Measurements from ENCODE around the gene COMP. TPM values are rescaled to one million over a fixed set of nuclear protein-coding genes. Genes with fewer than 3 reads are reported as not detected.
"Not testable (repeated sequence)": the region's sequence is repeated elsewhere in the genome, so short reads cannot be mapped to it uniquely, and the experiment has no call there.

The COMP gene
- total and polyA plus RNA-seq, 10 of the 15 experiments (the other 5 are each of a cell fraction or from before 2014, with no cell fraction given) = 0.17 TPM; not detected in 9

GRCh38 chr19:18735324-18735723, 55.8 kb downstream of the COMP start (continued):
- TF ChIP-seq DPF2 (IDR thresholded peaks at IDR 0.05) (no peak), RAD21 (IDR thresholded peaks at IDR 0.05; ENCODE audit: insufficient read depth, low read depth, low read length) (no peak), SIN3A (IDR thresholded peaks at IDR 0.05; ENCODE audit: low read depth, low read length) (no peak), MEF2B (IDR thresholded peaks at IDR 0.05; ENCODE audit: partially characterized antibody, poor library complexity, severe bottlenecking) (no peak), FOXM1 (IDR thresholded peaks at IDR 0.05; ENCODE audit: low read depth, low read length) (no peak), HDGF (IDR thresholded peaks at IDR 0.05) (no peak), CBFB (IDR thresholded peaks at IDR 0.05; ENCODE audit: low read depth) (no peak), WRNIP1 (IDR thresholded peaks at IDR 0.05; ENCODE audit: borderline replicate concordance, low read depth, low read length) (no peak), GABPA (IDR thresholded peaks at IDR 0.05; ENCODE audit: low read depth) (no peak), ZNF24 (IDR thresholded peaks at IDR 0.05) (no peak), HDAC2 (IDR thresholded peaks at IDR 0.05) (no peak)
- TF ChIP-seq, protein P1, sequence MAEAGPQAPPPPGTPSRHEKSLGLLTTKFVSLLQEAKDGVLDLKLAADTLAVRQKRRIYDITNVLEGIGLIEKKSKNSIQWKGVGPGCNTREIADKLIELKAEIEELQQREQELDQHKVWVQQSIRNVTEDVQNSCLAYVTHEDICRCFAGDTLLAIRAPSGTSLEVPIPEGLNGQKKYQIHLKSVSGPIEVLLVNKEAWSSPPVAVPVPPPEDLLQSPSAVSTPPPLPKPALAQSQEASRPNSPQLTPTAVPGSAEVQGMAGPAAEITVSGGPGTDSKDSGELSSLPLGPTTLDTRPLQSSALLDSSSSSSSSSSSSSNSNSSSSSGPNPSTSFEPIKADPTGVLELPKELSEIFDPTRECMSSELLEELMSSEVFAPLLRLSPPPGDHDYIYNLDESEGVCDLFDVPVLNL (IDR thresholded peaks at IDR 0.05; ENCODE audit: low read depth, low read length) = no peak
- TF ChIP-seq, protein P2, sequence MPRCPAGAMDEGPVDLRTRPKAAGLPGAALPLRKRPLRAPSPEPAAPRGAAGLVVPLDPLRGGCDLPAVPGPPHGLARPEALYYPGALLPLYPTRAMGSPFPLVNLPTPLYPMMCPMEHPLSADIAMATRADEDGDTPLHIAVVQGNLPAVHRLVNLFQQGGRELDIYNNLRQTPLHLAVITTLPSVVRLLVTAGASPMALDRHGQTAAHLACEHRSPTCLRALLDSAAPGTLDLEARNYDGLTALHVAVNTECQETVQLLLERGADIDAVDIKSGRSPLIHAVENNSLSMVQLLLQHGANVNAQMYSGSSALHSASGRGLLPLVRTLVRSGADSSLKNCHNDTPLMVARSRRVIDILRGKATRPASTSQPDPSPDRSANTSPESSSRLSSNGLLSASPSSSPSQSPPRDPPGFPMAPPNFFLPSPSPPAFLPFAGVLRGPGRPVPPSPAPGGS (IDR thresholded peaks at IDR 0.05; ENCODE audit: borderline replicate concordance, insufficient read depth, low read depth, low read length, poor library complexity, severe bottlenecking) = no peak

GRCh38 chr19:18733762-18734332, 57.3 kb downstream of the COMP start:
- H2AFZ ChIP-seq (ENCODE audit: control insufficient read depth, low read depth, low read length); DNase-seq (ENCODE audit: low read depth, low spot score); H4K20me1 ChIP-seq (ENCODE audit: control insufficient read depth, insufficient read depth); H3K36me3 ChIP-seq (ENCODE audit: control insufficient read depth in 2 of 2, insufficient read depth in 2 of 2, low read length in 1 of 2); H3K4me2 ChIP-seq (ENCODE audit: control insufficient read depth, insufficient read depth); POLR2A ChIA-PET; FAIRE-seq; BruUV-seq (replicated peaks); H3K79me2 ChIP-seq (ENCODE audit: control insufficient read depth, insufficient read depth, low read length); RAD21 ChIA-PET (ENCODE audit: unreplicated experiment); ATAC-seq; H3K27ac ChIP-seq (ENCODE audit: control insufficient read depth, insufficient read depth); in situ Hi-C loops (cut with MboI); H3K9ac ChIP-seq (ENCODE audit: control insufficient read depth, insufficient read depth, low read length); H3K4me1 ChIP-seq (ENCODE audit: control insufficient read depth, insufficient read depth, low read length); H3K4me3 ChIP-seq; SMC1A ChIA-PET (ENCODE audit: uncharacterized antibody, unreplicated experiment); H3K9me3 ChIP-seq (replicated peaks; ENCODE audit: control insufficient read depth, insufficient read depth, low read length); H3K27me3 ChIP-seq (replicated peaks in 1 of 2; ENCODE audit: control insufficient read depth in 2 of 2, insufficient read depth in 2 of 2, low read length in 1 of 2); intact Hi-C loops (cut with micrococcal nuclease; ENCODE audit: unreplicated experiment): not testable (repeated sequence)
- WGBS (ENCODE audit: insufficient coverage, insufficient replicate concordance, low lambda C conversion rate, missing lambda C conversion rate) = 84% methylated on average over 11 of the region's 11 CpGs
- CTCF ChIA-PET = interaction anchor here (0.8 kb wide), 1 partner anchor 22 kb away, joined by 3 read pairs; no protein-coding TSS in a partner anchor

Data from GM12878 (cell line).